GM23248 (cell line): ENCODE data around the gene NXPH2. TPM values are rescaled to one million over a fixed set of nuclear protein-coding genes. Genes with fewer than 3 reads are reported as not detected.

Experiments used
- DNase-seq: peaks from one replicate; pipeline ENCODE4 v3.0.0-alpha.2; 2015
- H2AFZ ChIP-seq: fragments of 200-600 bp; sonication (generic); 2 replicates; pipeline ENCODE4 v1.6.1; 2016; ENCODE audit warnings: antibody characterized with exemption
- H3F3A ChIP-seq: fragments of 200-600 bp; sonication (generic); 2 replicates; pipeline ENCODE4 v1.6.1; 2016; ENCODE audit warnings: mild to moderate bottlenecking, antibody characterized with exemption, mixed run types; ENCODE audit not compliant: insufficient read depth
- H3K27ac ChIP-seq: fragments of 200-600 bp; sonication (generic); 2 replicates; pipeline ENCODE4 v1.5.1; 2016; ENCODE audit warnings: mild to moderate bottlenecking
- H3K27me3 ChIP-seq: fragments of 200-600 bp; sonication (generic); replicated peaks from 2 replicates; pipeline ENCODE4 v1.6.1; 2016; ENCODE audit warnings: mild to moderate bottlenecking; ENCODE audit not compliant: insufficient read depth
- H3K36me3 ChIP-seq: fragments of 200-600 bp; sonication (generic); 2 replicates; pipeline ENCODE4 v1.6.1; 2016; ENCODE audit warnings: low read depth, mild to moderate bottlenecking
- H3K4me1 ChIP-seq: fragments of 200-600 bp; sonication (generic); 2 replicates; pipeline ENCODE4 v1.6.1; 2016; ENCODE audit warnings: mild to moderate bottlenecking; ENCODE audit not compliant: insufficient read depth
- H3K4me2 ChIP-seq: fragments of 200-600 bp; sonication (generic); one replicate; pipeline ENCODE4 v1.6.1; 2016; ENCODE audit warnings: mild to moderate bottlenecking; ENCODE audit not compliant: unreplicated experiment
- H3K4me3 ChIP-seq: fragments of 200-600 bp; sonication (generic); 2 replicates; pipeline ENCODE4 v1.5.1; 2016; ENCODE audit warnings: mild to moderate bottlenecking
- H3K79me2 ChIP-seq: fragments of 200-600 bp; sonication (generic); 2 replicates; pipeline ENCODE4 v1.6.1; 2016; ENCODE audit warnings: mild to moderate bottlenecking; ENCODE audit not compliant: insufficient read depth
- H3K9ac ChIP-seq: fragments of 200-600 bp; sonication (generic); 2 replicates; pipeline ENCODE4 v1.6.1; 2016; ENCODE audit warnings: mild to moderate bottlenecking
- H3K9me2 ChIP-seq: fragments of 200-600 bp; sonication (generic); 2 replicates; pipeline ENCODE4 v1.6.1; 2016; ENCODE audit warnings: mixed run types, mild to moderate bottlenecking, moderate library complexity; ENCODE audit not compliant: insufficient read depth
- H3K9me3 ChIP-seq: fragments of 200-600 bp; sonication (generic); one replicate; pipeline ENCODE4 v1.6.1; 2017; ENCODE audit warnings: low read depth
- H4K20me1 ChIP-seq: fragments of 200-600 bp; sonication (generic); 2 replicates; pipeline ENCODE4 v1.6.0; 2016; ENCODE audit not compliant: insufficient read depth
- EZH2 ChIP-seq: fragments of 200-600 bp; sonication (generic); IDR thresholded peaks from 2 replicates; pipeline ENCODE4 v1.6.1; 2018; ENCODE audit warnings: antibody characterized with exemption, mild to moderate bottlenecking; ENCODE audit not compliant: insufficient read depth, poor library complexity, severe bottlenecking
- EZH2phosphoT487 ChIP-seq: fragments of 200-600 bp; sonication (generic); IDR thresholded peaks from 2 replicates; pipeline ENCODE4 v1.6.1; 2018; ENCODE audit warnings: antibody characterized with exemption, moderate library complexity, mild to moderate bottlenecking, low read depth; ENCODE audit not compliant: insufficient read depth
- WGBS, 2 experiments: methylation state at CpG; one replicate each; pipeline ENCODE4 v1.1.6; 2015 to 2017; ENCODE audit warnings: low lambda C conversion rate in 2 of 2, low coverage in 1 of 2; ENCODE audit errors: missing lambda C conversion rate in 2 of 2; 5-methylcytosine and 5-hydroxymethylcytosine counted together
- in situ Hi-C: fragments of 300-500 bp; cut with MboI; formaldehyde crosslinking; loops from 2 replicates; pipeline ENCODE4 v1.15.0; 2020
- polyA plus RNA-seq: library from polyadenylated mRNA; unstranded; fragments of >200 nt; fragmentation: Nextera tagmentation; extraction: Ambion mirVana; gene quantifications from 2 replicates; pipeline ENCODE4 v1.2.1, GENCODE V29; 2016
- total RNA-seq: library from RNA; depleted of rRNA; stranded (reverse); fragments of >200 nt; shearing (Covaris generic); gene quantifications from 2 replicates; pipeline ENCODE4 v1.2.3, GENCODE V29; 2014

Gene NXPH2
- total and polyA plus RNA-seq, 2 experiments from 2014 or later: not detected

GRCh38 chr2:138720035-138720838 is 60.0 kb downstream of the NXPH2 start:
- no peaks in the 10 kb centered on the region for H3K4me1 ChIP-seq
- DNase-seq: no peak
- no peak overlapping the region for H3K4me3 ChIP-seq
- no peaks in the 10 kb centered on the region for H4K20me1 ChIP-seq
- in situ Hi-C loops: no loop called here
- H3K9me3 ChIP-seq: no peaks in the 10 kb centered on the region
- H3K9me2 ChIP-seq: no peaks in the 10 kb centered on the region
- no peak overlapping the region for H3K9ac ChIP-seq
- H3F3A ChIP-seq: no peaks in the 10 kb centered on the region
- no peak overlapping the region for H3K27ac ChIP-seq
- no peaks in the 10 kb centered on the region for H3K36me3 ChIP-seq
- no peak overlapping the region for H3K4me2 ChIP-seq
- 68 to 69% methylated on average over 11 of the region's 11 CpGs for WGBS, 2 experiments
- TF ChIP-seq EZH2phosphoT487 (no peak), EZH2 (no peak)
- H2AFZ ChIP-seq: no peak overlapping the region
- no peaks in the 10 kb centered on the region for H3K79me2 ChIP-seq
- peaks cover 8% of the 10 kb centered on the region; the same call in 1 of the 2 replicates for H3K27me3 ChIP-seq

GRCh38 chr2:138718405-138718804 is 61.8 kb downstream of the NXPH2 start:
- no peak for TF ChIP-seq EZH2phosphoT487
- TF ChIP-seq EZH2: no peak
- H3K79me2 ChIP-seq: no peaks in the 10 kb centered on the region
- H3K4me2 ChIP-seq: no peak overlapping the region
- no peaks in the 10 kb centered on the region for H3K4me1 ChIP-seq
- H3K36me3 ChIP-seq: no peaks in the 10 kb centered on the region
- no peak overlapping the region for H3K4me3 ChIP-seq
- H3K27ac ChIP-seq: no peak overlapping the region
- peaks cover 8% of the 10 kb centered on the region; the same call in 1 of the 2 replicates for H3K27me3 ChIP-seq
- H4K20me1 ChIP-seq: no peaks in the 10 kb centered on the region
- in situ Hi-C loops: no loop called here
- H3K9me3 ChIP-seq: no peaks in the 10 kb centered on the region
- no peak overlapping the region for H2AFZ ChIP-seq
- H3K9ac ChIP-seq: no peak overlapping the region
- DNase-seq: no peak
- no peaks in the 10 kb centered on the region for H3F3A ChIP-seq
- H3K9me2 ChIP-seq: no peaks in the 10 kb centered on the region

GRCh38 chr2:138716183-138716582 is 64.0 kb downstream of the NXPH2 start:
- H3K36me3 ChIP-seq: no peaks in the 10 kb centered on the region
- H3K79me2 ChIP-seq: no peaks in the 10 kb centered on the region
- no peak overlapping the region for H3K27ac ChIP-seq
- DNase-seq: peak; percentile 8
- H3F3A ChIP-seq: no peaks in the 10 kb centered on the region
- peaks cover 8% of the 10 kb centered on the region; the same call in 1 of the 2 replicates for H3K27me3 ChIP-seq
- no peaks in the 10 kb centered on the region for H3K9me3 ChIP-seq
- no peaks in the 10 kb centered on the region for H4K20me1 ChIP-seq
- in situ Hi-C loops: no loop called here
- H3K4me3 ChIP-seq: no peak overlapping the region
- TF ChIP-seq EZH2: no peak
- no peak for TF ChIP-seq EZH2phosphoT487
- 54 to 57% methylated on average over 5 of the region's 5 CpGs for WGBS, 2 experiments
- no peaks in the 10 kb centered on the region for H3K9me2 ChIP-seq
- 0 out of 2 replicates have a peak, but pooled peaks cover 3% of the 10 kb centered on the region for H3K4me1 ChIP-seq
- no peak overlapping the region for H3K9ac ChIP-seq
- H3K4me2 ChIP-seq: no peak overlapping the region
- H2AFZ ChIP-seq: no peak overlapping the region

GRCh38 chr2:138713504-138713903 is 66.7 kb downstream of the NXPH2 start:
- Histone ChIP-seq H3K27me3 (peaks cover 8% of the 10 kb centered on the region; the same call in 1 of the 2 replicates), H3K27ac (no peak overlapping the region), H3K9me3 (no peaks in the 10 kb centered on the region), H3K9ac (no peak overlapping the region), H2AFZ (no peak overlapping the region), H4K20me1 (no peaks in the 10 kb centered on the region), H3K9me2 (no peaks in the 10 kb centered on the region), H3K4me2 (no peak overlapping the region), H3K4me3 (no peak overlapping the region), H3F3A (peaks cover 6% of the 10 kb centered on the region; the same call in 1 of the 2 replicates), H3K4me1 (peaks cover 11% of the 10 kb centered on the region), H3K79me2 (no peaks in the 10 kb centered on the region), H3K36me3 (no peaks in the 10 kb centered on the region)
- in situ Hi-C loops: no loop called here
- 52 to 60% methylated on average over 5 of the region's 5 CpGs for WGBS, 2 experiments
- no peak for TF ChIP-seq EZH2
- TF ChIP-seq EZH2phosphoT487: no peak
- DNase-seq: no peak
